Activated CD8-positive, alpha-beta memory T cell treated with anti-CD3 and anti-CD28 coated beads for 48 hours (primary cell): ENCODE data around the gene PLEKHM3.

Experiments
- DNase-seq, 3 experiments: peaks; one replicate each; pipeline ENCODE4 v3.0.0-alpha.2; 2020; ENCODE audit warnings: low read depth in 2 of 3, low spot score in 2 of 3

Gene PLEKHM3

DNA sequence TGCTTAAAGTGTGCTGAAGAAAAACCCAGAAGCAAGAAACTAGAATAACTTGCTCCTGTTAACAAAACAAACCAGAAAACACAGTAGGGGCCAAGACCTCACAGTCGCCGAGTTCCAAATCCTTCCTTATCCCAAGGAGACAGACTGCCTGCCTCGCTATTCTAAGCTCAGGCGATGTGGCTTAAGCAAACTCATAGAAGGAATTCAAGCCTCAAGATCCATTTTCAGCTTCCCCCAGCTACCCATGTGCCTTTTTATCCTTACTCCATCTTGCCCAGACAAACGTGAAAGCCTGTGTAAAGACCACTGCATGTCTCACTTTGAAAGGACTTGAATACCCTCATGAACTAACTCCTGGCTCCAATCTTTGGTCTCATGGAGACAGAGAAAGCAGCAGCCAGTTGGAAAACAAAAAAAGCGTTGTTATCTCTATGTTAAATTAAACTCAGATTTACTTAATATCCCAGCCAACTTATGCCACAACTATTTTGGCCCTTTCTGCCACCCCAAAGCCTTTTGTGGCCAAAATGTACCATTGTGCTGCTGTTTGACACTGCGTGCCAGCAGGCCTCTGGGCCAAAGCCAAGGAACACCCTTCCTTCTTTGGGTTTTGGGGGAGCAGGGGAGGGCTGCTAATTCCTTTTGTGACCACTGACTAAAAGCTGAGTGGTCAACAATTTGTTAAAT, 132.5 kb downstream of the PLEKHM3 start:
- DNase-seq: no peak

DNA sequence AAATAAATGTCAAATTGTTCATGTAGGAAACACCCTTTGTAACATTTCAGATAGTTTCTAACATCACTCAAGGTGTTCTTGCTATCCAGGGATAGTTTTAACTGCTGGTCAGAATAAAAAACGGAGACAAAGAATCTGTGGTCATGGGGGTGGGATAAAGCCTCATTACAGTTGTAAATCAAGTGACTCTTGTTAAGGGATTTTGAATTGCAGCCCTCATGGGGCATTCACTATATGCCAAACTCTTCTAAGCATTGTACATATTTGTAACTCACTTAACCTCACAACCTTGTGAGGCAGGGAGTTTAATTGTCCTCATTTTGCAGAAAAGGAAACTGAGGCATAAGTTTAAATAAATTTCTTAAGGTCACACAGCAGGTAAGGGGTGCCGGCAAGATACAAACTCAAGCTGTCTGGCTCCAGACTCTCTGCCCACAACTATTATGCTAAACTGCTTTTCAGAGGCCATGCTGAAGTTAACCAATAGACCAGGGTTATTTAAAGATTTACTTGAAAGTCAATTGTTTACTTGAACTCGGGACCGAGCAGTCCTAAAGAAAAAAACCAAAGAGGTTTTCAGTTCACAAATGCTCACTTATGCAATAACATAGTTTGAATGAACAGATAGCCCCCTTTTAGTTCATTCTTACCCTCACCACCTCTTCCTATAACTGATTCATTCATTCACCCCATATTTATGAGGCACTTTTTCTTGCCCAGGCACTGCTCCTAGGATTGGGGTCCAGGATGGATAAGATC, 134.1 kb downstream of the PLEKHM3 start:
- no peak for DNase-seq

GRCh38 chr2:207887500-207887899, 137.8 kb downstream of the PLEKHM3 start:
- DNase-seq: no peak

DNA sequence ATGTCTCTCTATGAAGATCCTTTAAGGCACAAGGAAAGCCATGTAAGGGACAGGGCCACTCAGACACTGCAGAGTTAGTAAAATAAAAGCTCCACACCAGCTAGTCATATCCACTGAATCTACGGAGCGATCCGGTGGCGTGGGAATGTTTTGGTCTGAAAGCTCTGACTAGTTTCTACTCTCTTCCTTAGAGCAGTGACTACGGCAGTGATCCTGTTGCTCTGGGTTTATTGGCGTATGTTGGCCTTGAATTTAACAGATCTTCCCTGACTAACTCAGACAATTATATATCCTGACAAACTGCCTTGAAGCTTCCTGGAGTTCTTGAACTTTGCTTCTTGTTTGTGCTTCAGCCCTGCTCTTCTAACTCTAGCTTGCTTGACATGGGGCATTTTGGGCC, 140.3 kb downstream of the PLEKHM3 start:
- no peak for DNase-seq

DNA sequence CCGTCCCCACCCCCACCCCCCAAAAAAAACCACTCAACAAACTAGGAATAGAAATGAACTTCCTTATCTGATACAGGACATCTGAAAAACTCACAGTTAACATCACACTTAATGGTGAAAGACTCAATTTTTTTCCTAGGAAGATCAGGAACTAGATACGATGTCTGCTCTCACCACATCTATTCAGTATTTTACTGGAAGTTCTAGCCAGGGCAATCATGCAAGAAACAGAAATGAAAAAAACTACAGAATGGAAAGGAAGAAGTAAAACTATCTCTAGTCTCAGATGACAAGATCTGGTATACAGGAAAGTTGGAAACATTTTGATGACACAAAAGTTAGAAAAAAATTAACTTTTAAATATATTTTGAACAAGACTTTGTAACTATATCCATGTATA, 141.2 kb downstream of the PLEKHM3 start:
- no peak for DNase-seq

GRCh38 chr2:207883002-207883780, 142.1 kb downstream of the PLEKHM3 start:
- no peak for DNase-seq

GRCh38 chr2:207881902-207882301, 143.4 kb downstream of the PLEKHM3 start:
- DNase-seq: no peak

DNA sequence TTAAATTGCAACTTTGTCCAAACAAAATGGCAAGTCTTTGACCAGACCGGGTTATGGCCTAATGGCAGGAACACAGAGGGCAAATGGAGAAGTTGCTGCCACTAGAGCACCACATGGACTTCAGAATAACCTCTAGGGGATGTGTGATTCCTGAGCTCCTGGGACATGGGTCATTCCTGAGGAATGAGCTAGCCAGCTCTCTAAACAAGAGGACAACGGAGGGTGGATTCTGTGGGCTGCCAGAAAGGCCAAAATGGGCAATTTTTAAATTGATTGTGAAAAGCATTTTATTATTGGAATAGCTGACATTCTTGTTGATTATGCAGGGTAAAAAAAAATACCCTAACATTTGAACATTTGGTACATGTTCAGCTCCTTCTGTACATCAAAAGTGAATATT, 145.8 kb downstream of the PLEKHM3 start:
- no peak for DNase-seq

DNA sequence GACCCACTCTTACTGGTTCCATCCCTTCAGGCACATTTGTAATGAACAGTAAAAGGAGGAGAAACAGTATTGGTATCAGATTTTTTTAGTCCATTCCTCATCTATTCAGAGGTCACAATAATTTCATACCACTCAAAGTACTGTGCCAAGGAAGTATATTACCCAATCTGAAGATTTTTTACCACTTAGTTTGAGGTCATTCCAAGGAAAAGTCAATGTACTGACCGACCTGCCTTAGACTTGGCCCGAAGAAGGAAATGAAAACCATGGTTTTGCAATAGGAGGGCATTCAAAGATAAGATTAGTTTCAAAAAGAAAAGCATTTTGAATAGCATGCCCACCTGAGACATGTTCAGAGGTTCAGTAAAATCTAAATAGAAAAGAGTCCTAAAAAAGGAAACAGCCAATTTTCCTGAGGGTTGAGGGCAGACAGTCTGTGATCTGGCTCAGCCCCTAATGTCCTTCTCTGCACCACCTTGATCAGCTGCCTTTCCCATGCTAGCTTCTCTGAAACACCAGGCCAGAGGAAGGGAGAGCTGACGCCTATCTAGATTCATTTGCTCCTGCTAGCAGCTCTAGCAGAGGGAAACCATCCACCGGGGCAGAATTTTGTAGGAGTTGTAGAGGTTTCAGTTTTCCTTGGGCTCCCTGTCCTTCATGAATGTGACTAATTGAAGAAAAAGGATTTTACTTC, 148.3 kb downstream of the PLEKHM3 start:
- no peak for DNase-seq

DNA sequence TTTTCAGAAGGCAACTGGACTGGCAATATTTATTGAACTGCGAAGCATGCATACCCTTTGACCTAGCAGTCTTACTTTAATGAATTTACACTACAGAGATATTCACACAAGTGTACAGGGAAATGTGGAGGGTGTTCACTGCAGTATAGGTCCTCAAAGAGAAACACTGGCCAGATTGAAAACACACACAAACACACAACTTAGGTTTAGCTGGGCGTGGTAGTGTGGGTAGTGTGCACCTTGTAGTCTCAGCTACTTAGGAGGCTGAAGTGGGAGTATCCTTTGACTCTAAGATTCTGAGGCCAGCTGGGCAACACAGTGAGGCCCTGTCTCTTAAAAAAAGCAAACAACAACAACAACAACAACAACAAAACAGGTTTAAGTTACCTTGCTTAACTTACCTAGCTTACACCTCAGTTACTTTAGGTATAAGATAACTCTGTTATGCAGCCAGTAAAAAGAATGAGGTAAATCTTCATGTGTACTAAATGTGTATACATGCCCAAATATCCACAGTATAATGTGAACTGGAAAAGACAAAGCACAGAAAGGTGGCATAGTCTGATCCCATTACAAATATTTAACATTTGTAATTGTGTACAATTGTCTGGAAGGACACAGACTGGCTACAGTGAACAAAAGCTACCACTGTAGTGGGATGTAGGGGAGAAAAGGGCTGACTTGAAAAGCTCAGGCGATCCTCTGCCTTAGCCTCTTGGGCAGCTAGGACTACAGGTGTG, 149.7 kb downstream of the PLEKHM3 start:
- no peak for DNase-seq

- no peak for DNase-seq
Measured at GRCh38 chr2:207873794-207874193, 151.5 kb downstream of the PLEKHM3 start.

GRCh38 chr2:207871911-207872310, 153.4 kb downstream of the PLEKHM3 start:
- DNase-seq: no peak

- DNase-seq: no peak
Measured at GRCh38 chr2:207871506-207871905, 153.8 kb downstream of the PLEKHM3 start.

GRCh38 chr2:207870814-207871213, 154.5 kb downstream of the PLEKHM3 start:
- DNase-seq: no peak

GRCh38 chr2:207869784-207870778, 155.2 kb downstream of the PLEKHM3 start:
- no peak for DNase-seq

DNA sequence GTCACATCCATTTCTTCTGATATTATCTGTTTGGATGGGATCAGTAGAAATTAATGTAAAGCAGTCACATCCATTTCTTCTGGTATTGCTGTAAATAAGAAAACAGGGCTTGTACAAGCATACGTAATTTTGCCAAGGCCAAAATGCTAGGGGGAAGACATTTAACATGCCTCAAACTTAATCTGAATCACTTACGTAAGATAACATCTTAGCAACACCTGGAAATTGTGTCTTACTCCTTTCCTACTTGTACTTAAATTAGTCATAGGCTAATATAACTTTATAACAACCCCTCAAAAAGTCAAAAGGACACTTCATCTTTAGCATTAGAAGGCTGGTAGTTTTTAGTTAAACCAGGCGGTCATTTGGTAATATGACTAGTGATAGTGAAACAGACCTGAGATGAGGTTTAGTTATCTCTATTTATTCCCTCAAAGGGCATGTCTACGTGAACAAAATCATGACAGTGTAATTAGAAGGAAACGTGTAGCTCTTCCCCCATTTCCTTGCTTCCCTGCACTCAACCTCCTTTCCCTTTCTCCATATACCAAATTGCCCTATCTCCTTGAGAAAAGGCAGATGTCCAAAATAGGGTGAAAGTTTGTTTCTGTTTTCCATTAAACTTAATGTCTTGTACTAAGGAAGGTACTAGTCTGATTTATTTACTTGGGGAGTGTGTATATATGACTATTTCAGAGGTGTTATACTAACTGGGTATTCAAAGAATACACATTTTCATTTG, 156.3 kb downstream of the PLEKHM3 start:
- DNase-seq: no peak

DNA sequence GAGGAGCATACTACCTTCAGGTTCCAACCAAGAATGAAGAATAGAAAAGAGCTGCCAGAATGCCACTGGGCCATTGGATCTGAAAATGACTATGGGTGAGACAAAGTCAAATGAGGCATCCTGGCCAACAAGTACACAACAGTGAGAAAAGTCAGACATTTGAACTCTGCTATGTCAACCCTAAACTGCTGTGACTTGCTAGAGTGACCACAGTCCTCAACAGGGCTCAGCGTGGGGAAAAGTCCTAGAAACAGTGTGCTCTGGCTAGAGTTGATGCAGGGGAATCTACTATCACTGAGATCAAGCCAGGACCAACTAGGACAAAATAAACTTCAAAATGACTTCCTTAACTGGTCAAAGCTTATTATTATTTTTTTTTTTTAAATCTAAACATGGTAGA, 157.4 kb downstream of the PLEKHM3 start:
- DNase-seq: no peak

DNA sequence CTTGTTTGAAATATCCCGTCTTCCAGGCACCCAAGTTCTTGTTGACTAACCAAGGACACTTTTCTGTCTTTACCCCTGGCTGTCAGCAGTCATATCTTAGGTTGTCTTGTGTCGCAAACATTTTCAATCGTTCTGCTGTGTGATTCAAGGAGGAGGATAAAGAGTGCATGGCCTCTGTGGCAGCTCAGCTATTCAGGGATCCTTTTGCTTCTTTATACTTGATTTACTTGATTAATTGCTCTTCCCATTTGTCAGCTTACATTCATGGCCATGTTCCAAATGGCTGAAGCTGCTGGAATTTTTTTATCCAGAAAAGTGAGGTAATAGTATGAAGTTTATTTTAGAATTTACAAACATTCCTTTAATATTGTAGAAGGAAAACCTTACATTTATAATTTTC, 158.3 kb downstream of the PLEKHM3 start:
- DNase-seq: no peak

- DNase-seq: no peak
Measured at GRCh38 chr2:207865210-207865609, 160.1 kb downstream of the PLEKHM3 start.
